ENCODE measurements around the gene C11orf86. TPM values are rescaled to one million over a fixed set of nuclear protein-coding genes. Genes with fewer than 3 reads are reported as not detected.
A peak's percentile ranks its signal among the peaks of the same experiment; 100 is the strongest.

C11orf86 gene
- total RNA-seq, 6 donors from 2014 or later = not detected

DNA sequence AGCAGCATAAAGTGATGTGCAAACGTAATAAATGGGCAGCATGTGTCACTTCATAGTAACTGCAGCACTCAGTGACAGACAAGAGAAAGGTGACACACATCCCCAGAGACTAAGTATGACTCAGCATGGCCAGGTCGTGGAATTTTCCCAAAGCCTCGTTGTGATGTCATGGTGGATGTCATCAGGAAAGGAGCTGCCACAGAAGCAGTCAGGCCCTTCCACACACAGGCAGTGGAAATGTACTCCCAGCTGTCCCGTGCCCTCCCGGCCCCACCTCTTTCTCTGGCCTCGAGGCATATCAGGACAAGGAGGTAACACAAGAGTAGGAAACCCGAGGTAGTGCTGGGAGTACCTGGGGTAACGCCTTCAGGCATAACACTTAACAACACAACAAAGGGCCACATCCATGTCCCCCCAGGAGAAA lies 25.0 kb upstream of the C11orf86 start:
- Histone ChIP-seq H3K4me3 (no peak overlapping the region), H3K27me3 (no peaks in the 10 kb centered on the region), H3K9me3 (no peaks in the 10 kb centered on the region), H3K36me3 (no peaks in the 10 kb centered on the region), H3K4me1 (no peaks in the 10 kb centered on the region), H3K27ac (no peak overlapping the region)
- ATAC-seq (ENCODE audit: low FRiP score in 2 of 2) = peak; percentile 28 to 59
- WGBS, 2 donors = 59 to 71% methylated on average over 8 of the region's 8 CpGs
- no peak for TF ChIP-seq CTCF (IDR thresholded peaks at IDR 0.05)
- TF ChIP-seq POLR2AphosphoS5 (IDR thresholded peaks at IDR 0.05) = no peak
- no peak for TF ChIP-seq EP300 (IDR thresholded peaks at IDR 0.05)
- TF ChIP-seq POLR2A (IDR thresholded peaks at IDR 0.05) = no peak
- peak in 1 of 2 donors; percentile 42 for DNase-seq

DNA sequence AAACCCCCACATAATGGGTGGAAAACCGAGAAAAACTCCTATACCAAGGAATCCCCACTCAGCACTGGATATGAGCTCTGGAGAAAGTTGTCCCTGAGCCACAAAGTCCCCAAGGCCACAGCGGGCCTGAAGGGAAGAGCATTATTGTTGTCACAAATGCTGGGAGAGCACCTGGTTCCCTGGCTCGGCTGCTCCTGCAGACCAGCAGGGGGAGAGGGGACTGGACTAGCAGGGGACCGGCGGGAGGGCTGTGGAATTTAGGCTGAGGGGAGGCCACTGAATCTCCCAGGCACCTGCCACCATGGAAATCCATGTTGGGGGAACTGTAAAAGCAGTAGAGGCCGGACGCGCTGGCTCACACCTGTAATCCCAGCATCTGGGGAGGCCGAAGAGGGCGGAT lies 24.0 kb upstream of the C11orf86 start:
- Histone ChIP-seq H3K4me1 (no peaks in the 10 kb centered on the region), H3K4me3 (no peak overlapping the region), H3K27ac (no peak overlapping the region), H3K27me3 (no peaks in the 10 kb centered on the region), H3K36me3 (no peaks in the 10 kb centered on the region), H3K9me3 (no peaks in the 10 kb centered on the region)
- 82 to 96% methylated on average over 10 of the region's 10 CpGs for WGBS, 2 donors
- DNase-seq = no peak
- TF ChIP-seq CTCF (IDR thresholded peaks at IDR 0.05) = no peak
- no peak for TF ChIP-seq EP300 (IDR thresholded peaks at IDR 0.05)
- TF ChIP-seq POLR2A (IDR thresholded peaks at IDR 0.05) = no peak
- TF ChIP-seq POLR2AphosphoS5 (IDR thresholded peaks at IDR 0.05) = no peak
- ATAC-seq (ENCODE audit: low FRiP score in 2 of 2) = no peak

GRCh38 chr11:66951927-66952337 lies 23.2 kb upstream of the C11orf86 start:
- Histone ChIP-seq H3K36me3 (no peaks in the 10 kb centered on the region), H3K4me1 (peaks cover 0 to 4% (median 1%) of the 10 kb centered on the region in 4 donors), H3K4me3 (no peak overlapping the region), H3K27ac (no peak overlapping the region), H3K9me3 (no peaks in the 10 kb centered on the region), H3K27me3 (no peaks in the 10 kb centered on the region)
- DNase-seq (no peak), ATAC-seq (ENCODE audit: low FRiP score in 2 of 2) (no peak)
- WGBS, 2 donors = 47 to 77% methylated on average over 6 to 7 of the region's 7 CpGs
- TF ChIP-seq CTCF (IDR thresholded peaks at IDR 0.05) = no peak
- TF ChIP-seq EP300 (IDR thresholded peaks at IDR 0.05) = no peak
- no peak for TF ChIP-seq POLR2A (IDR thresholded peaks at IDR 0.05)
- TF ChIP-seq POLR2AphosphoS5 (IDR thresholded peaks at IDR 0.05) = no peak

GRCh38 chr11:66953081-66953833 lies 21.8 kb upstream of the C11orf86 start:
- Histone ChIP-seq H3K4me1 (peaks cover 6 to 15% (median 9%) of the 10 kb centered on the region in 4 donors), H3K27me3 (no peaks in the 10 kb centered on the region), H3K9me3 (no peaks in the 10 kb centered on the region), H3K36me3 (no peaks in the 10 kb centered on the region), H3K27ac (no peak overlapping the region), H3K4me3 (no peak overlapping the region)
- DNase-seq (no peak), ATAC-seq (ENCODE audit: low FRiP score in 2 of 2) (no peak)
- TF ChIP-seq POLR2AphosphoS5 (IDR thresholded peaks at IDR 0.05) (no peak), POLR2A (IDR thresholded peaks at IDR 0.05) (no peak), CTCF (IDR thresholded peaks at IDR 0.05) (no peak), EP300 (IDR thresholded peaks at IDR 0.05) (no peak)
- WGBS, 2 donors = 86 to 88% methylated on average over 13 of the region's 13 CpGs

Data from upper lobe of left lung (tissue), 6 donors.